Measurements from ENCODE around the gene C6orf47. TPM values are rescaled to one million over a fixed set of nuclear protein-coding genes. Genes with fewer than 3 reads are reported as not detected.

The C6orf47 gene
- total RNA-seq, 2 donors from 2014 or later, result 17.8 to 19.2 TPM

DNA sequence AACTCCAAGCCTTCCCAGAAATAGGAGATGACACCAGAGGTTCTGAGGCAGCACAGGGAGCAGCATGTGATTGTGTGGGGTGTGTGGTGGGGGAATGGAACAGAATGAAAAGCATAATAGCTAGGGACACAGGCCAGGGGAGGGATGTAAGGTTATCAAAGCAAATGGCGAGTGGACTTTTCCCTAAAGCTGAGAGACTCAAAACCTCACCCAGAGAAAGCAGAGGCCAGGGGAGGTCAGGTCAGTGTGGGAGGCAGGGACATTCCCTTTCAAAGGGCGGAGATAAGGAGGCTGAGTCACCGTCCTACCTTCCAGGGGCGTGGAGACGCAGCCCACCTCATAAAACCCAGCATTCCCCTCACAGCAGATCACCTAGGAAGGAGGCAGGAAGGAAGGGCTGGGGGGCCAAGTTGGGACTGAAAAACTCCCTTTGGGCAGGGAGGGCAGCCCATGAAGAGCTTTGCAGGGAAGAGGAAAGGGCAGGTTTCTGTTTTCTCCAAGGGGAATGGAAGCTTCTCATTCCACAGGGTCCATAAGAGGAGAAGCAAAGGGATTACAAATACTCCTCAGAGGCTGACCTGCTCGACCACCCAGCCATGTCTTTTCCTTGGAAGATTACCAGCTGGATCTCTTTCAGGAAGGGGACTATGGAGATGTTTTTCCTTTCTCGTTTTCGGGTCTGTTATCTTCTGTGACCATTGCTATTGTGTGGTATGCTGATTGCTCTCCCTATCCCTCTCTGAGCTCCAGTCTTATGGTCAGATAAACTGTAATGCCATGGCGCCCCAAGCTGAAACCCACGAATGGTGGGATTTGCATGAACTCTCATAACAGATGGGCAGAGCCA is 29.9 kb upstream of the C6orf47 start:
- Histone ChIP-seq H3K36me3 (peaks cover 86% of the 10 kb centered on the region), H3K9me3 (no peaks in the 10 kb centered on the region), H3K4me3 (no peak overlapping the region), H3K27me3 (no peaks in the 10 kb centered on the region), H3K4me1 (no peaks in the 10 kb centered on the region), H3K27ac (no peak overlapping the region)
- DNase-seq (ENCODE audit: low spot score), result no peak
- TF ChIP-seq, protein P1, sequence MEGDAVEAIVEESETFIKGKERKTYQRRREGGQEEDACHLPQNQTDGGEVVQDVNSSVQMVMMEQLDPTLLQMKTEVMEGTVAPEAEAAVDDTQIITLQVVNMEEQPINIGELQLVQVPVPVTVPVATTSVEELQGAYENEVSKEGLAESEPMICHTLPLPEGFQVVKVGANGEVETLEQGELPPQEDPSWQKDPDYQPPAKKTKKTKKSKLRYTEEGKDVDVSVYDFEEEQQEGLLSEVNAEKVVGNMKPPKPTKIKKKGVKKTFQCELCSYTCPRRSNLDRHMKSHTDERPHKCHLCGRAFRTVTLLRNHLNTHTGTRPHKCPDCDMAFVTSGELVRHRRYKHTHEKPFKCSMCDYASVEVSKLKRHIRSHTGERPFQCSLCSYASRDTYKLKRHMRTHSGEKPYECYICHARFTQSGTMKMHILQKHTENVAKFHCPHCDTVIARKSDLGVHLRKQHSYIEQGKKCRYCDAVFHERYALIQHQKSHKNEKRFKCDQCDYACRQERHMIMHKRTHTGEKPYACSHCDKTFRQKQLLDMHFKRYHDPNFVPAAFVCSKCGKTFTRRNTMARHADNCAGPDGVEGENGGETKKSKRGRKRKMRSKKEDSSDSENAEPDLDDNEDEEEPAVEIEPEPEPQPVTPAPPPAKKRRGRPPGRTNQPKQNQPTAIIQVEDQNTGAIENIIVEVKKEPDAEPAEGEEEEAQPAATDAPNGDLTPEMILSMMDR (IDR thresholded peaks at IDR 0.05), result no peak

DNA sequence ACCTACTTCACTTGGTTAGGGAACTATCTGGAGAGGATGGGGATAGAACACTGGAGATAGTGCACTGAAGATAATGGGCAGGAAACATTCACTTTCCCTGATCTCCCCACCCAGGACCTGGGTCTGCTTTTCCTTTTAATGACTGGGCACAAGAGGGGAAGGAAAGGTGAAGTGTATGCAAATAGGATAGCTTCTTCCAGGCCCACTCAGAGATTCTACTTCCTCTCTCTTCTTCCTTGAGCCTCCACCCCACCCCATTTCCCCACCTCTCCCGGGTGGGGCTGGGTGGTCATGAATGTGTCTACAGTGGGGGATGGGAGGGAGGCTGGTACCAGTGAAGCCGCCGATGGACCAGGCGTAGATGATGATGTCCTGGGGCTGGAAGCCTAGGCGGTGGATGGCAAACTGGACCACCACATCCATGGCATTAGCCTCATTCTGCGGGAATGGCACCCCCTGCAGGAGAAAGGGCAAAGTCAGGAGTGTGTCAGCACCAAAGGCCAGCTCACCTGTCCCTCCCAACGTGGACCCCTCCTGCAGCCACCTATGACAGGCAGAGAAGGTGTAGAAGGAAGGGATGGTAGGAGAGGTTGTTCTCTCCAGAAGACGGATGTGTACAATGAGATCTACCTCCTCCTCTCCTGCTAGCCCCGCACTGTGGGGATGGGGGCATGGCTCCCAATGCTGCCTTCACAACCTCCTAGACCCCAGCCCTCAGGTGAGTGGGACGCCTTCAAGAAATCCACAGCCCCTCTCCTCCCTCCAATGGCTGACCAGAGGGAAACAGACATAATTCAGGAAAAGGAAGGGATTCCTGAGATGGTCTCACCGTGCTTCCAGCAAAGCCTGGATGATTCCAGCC is 28.9 kb upstream of the C6orf47 start:
- TF ChIP-seq, protein P1 (IDR thresholded peaks at IDR 0.05), result peak in 1 of 2 donors; percentile 24
- no peak for DNase-seq (ENCODE audit: low spot score)
- peaks cover 76% of the 10 kb centered on the region for H3K36me3 ChIP-seq
- no peak overlapping the region for H3K27ac ChIP-seq
- no peaks in the 10 kb centered on the region for H3K4me1 ChIP-seq
- H3K27me3 ChIP-seq, result no peaks in the 10 kb centered on the region
- no peaks in the 10 kb centered on the region for H3K9me3 ChIP-seq
- H3K4me3 ChIP-seq, result no peak overlapping the region

DNA sequence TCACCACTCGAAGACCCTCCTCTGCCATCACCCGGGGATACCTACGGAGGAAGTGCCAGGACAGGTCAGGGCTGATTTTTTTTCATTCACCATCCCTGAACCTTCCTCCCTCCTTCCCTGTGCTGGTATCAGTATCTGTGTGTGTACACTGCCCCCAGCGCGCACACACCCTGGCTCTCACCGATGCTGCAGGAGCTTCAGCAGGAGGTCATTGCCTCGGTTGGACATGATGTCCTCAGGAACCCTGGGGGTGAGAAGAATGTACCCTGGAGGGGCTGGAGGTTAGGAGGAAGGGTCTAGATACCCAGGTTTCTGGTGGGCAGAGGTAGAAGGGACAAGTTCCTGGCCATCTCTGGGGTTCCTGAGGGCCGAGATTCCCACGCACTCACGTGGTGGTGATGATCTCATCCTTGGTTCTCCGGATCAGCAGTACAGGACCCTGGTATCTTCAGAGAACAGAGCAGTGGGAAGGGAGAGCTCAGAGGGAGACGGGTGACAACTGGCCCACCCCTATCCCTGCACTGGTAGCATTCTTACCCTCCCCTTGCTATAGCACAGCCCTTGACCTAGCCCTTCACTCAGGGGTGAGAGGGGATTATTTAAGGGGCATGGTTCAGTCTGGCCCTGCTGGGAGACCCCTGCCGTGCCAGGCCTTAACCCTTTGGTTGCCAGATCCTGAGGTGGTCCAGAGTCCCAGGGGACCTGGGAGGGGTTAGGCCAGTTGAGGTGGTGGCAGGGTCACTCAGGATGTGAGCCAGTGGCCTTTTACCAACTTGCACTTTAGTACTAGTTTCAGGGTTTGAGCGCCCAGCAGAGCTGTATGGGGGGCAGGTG is 27.5 kb upstream of the C6orf47 start:
- no peaks in the 10 kb centered on the region for H3K9me3 ChIP-seq
- H3K36me3 ChIP-seq, result peaks cover 69% of the 10 kb centered on the region
- H3K27ac ChIP-seq, result no peak overlapping the region
- no peak for DNase-seq (ENCODE audit: low spot score)
- TF ChIP-seq, protein P1 (IDR thresholded peaks at IDR 0.05), result no peak
- H3K4me3 ChIP-seq, result no peak overlapping the region
- no peaks in the 10 kb centered on the region for H3K27me3 ChIP-seq
- no peaks in the 10 kb centered on the region for H3K4me1 ChIP-seq

DNA sequence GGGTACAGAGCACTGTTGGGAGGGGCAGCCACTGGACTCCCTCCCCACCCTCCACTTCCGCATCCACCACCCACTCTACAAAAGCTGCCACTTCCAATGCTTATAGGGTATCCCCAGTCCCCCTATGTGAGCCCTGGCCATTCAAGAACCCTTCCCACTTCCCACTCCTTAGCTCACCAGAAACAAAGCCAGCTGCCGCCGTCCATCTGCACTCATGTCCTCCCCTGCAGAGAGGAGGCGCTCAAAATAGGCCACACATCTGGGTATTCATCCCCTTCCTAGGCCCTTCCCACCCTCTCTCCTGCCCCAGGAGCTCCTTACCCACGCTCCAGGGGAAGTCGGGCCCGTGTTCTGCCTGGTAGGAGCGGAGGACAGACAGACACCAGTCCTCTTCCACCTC is 26.7 kb upstream of the C6orf47 start:
- Histone ChIP-seq H3K4me3 (no peak overlapping the region), H3K27me3 (no peaks in the 10 kb centered on the region), H3K9me3 (no peaks in the 10 kb centered on the region), H3K36me3 (peaks cover 62% of the 10 kb centered on the region), H3K27ac (no peak overlapping the region), H3K4me1 (no peaks in the 10 kb centered on the region)
- TF ChIP-seq, protein P1 (IDR thresholded peaks at IDR 0.05), result no peak
- DNase-seq (ENCODE audit: low spot score), result no peak

DNA sequence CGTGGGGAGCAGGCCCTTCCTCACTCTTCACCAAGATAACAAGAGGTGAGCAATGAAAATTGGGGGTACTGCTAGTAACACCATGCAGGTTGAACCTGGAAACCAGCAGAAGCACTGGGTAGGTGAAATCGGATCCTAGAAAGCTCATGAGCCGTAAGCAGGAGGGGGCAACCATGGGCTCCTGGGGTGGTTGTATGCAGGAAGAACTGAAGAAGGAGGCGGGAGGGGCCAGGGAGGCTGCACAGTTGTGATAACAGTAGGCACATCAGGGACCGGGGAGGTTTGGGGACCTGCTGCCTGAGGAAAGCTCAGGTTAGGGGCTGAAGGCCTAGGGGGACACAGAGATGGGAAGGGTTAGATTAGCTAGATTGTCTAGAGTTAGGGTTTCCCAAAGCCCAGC is 25.9 kb upstream of the C6orf47 start:
- no peak for DNase-seq (ENCODE audit: low spot score)
- Histone ChIP-seq H3K4me1 (peaks cover 0 to 4% of the 10 kb centered on the region in 2 donors), H3K27me3 (no peaks in the 10 kb centered on the region), H3K36me3 (peaks cover 53% of the 10 kb centered on the region), H3K9me3 (no peaks in the 10 kb centered on the region), H3K4me3 (no peak overlapping the region), H3K27ac (no peak overlapping the region)
- TF ChIP-seq, protein P1 (IDR thresholded peaks at IDR 0.05), result no peak
